Hypothalamus (tissue), 51 donors: Measurements from ENCODE around the gene CLEC4A.
A peak's percentile ranks its signal among the peaks of the same experiment; 100 is the strongest.
"Not testable (repeated sequence)": the region's sequence is repeated elsewhere in the genome, so short reads cannot be mapped to it uniquely, and the experiment has no call there.

Experiments used
- DNase-seq, 51 donors: peaks; one replicate each; lab custom pipeline; 2025; lab: John Stamatoyannopoulos, UW

Gene CLEC4A

DNA sequence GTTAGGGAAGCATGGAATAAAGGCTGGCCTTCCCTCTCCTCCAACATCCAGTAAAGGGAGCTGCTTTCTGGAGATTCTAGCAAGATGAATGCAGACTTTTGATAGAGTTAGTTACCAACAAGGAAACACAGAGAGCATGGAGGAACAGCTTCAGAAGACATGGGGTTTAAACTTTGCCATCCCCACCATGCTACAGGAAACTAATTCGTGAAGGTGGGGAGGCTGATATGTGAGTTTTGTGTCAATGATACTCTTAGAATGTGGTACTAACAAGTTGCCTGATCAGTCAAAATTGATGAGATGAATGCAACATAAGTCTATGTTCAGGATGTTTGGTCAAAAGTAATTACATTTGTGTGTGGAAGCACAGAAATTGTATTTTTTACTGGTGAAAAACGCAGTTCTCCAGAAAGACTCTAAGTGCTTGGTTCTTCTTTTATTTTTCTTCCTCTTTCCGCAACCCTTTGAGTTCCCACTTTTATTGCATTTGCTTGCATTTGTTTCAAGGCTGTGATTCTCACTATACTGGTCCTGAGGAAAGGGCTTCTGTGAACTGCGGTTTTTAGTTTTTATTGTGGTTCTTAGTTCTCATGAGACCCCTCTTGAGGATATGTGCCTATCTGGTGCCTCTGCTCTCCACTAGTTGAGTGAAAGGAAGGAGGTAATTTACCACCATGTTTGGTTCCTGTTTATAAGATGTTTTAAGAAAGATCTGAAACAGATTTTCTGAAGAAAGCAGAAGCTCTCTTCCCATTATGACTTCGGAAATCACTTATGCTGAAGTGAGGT, at the start of gene CLEC4A:
CLEC4A (plus strand) TSS at position 494 of the 789 bp plus-strand sequence; CDS start at position 756, 262 bp downstream.
- DNase-seq = no peak

DNA sequence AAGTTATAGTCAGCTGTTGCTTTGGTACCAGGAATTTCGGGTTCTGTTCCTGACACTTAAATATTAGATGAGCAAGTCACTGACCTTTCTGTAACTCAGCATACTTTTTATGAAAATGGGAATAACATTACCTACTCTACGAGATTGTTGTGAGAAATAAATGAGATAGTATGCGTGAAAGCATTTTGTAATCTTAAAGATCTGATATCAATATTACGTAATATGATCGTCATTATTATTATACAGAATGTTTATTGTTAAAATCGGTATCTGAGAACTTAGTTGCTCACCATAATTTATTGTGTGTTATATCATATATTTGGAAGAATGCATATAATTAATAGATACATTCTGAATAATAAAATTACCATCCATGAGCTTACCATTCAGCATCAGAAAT, 47.5 kb upstream of the CLEC4A start:
- no peak for DNase-seq

DNA sequence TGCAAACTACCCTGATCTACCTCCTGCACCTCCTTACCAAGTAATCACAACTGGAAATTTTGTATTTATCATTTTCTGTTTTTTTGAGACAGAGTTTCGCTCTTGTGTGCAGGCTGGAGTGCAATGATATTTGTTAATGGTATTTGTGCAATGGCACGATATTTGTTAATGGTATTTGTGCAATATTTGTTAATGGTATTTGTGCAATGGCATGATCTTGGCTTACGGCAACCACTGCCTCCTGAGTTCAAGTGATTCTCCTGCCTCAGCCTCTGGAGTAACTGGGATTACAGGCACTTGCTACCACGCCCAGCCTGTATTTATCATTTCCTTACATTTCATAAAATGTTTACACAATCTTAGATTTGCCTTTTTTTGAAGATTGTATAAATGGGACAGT, 47.1 kb upstream of the CLEC4A start:
- DNase-seq = no peak

GRCh38 chr12:8077207-8077606, 46.2 kb upstream of the CLEC4A start:
- no peak for DNase-seq

- peak in 12 of 51 donors; percentile 1 to 20 (median 7) for DNase-seq
Measured at GRCh38 chr12:8078398-8078797, 45.0 kb upstream of the CLEC4A start.

- DNase-seq = no peak
Measured at GRCh38 chr12:8078916-8079315, 44.5 kb upstream of the CLEC4A start.

DNA sequence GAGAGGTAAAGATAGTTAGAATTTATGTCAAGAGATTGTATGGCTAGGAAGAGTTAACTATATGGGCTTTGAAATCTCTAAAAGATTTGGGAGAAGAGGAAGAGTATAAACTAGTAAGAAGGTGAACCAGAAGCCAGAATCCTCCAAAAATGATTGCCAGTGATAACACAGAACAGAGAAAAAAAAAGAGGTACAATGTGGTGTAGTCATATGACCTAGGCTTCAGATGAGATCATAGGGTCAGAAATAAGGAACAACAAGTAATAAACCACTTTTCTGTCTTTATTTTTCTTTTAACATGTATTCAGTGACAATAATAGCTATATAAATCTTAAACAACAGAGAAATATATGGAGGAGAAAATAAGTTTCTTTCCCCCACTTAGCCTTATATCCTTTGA, 43.3 kb upstream of the CLEC4A start:
- DNase-seq = no peak

- DNase-seq = peak in 8 of 51 donors; percentile 2 to 74 (median 10)
Measured at GRCh38 chr12:8081251-8081920, 42.0 kb upstream of the CLEC4A start.

- DNase-seq = no peak
Measured at GRCh38 chr12:8082808-8083100, 40.7 kb upstream of the CLEC4A start.

- DNase-seq = not testable (repeated sequence)
Measured at GRCh38 chr12:8084351-8084750, 39.1 kb upstream of the CLEC4A start.

DNA sequence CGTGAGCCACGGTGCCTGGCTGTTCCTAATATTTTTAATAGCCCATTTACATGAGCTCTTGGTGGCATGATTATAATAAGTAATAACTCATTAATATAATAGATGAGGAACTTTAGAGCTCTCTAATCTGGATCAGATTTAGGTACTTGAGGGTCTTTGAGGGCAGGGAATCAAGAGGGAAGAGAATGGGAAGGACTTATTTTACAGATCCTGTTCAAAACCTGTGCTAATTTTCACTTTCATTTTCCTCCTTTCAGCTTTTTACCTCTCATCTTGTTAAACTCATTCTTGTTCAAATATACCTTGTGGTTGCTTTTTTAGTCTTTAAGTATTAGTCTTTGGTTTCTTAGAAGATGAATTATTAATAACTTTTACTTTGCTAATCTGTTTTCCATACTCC, 35.8 kb upstream of the CLEC4A start:
- DNase-seq = no peak

- DNase-seq = no peak
Measured at GRCh38 chr12:8088574-8088973, 34.8 kb upstream of the CLEC4A start.

- DNase-seq = not testable (repeated sequence)
Measured at GRCh38 chr12:8089277-8089676, 34.1 kb upstream of the CLEC4A start.

GRCh38 chr12:8089716-8090115, 33.7 kb upstream of the CLEC4A start:
- DNase-seq = no peak

DNA sequence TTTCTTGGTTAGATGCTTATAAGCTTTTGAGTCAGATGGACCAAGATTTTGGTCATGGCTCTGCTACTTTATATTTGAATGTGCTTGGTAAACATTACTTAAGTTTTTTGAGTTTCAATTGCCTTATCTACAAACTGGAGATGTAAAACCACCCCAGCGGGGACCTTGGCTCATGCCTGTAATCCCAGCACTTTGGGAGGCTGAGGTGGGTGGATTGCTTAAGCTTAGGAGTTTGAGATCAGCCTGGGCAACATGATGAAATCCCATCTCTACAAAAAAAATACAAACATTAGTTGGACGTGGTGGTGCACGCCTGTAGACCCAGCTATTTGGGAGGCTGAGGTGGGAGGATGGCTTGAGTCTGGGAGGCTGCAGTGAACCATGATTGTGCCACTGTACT, 30.1 kb upstream of the CLEC4A start:
- DNase-seq = no peak

DNA sequence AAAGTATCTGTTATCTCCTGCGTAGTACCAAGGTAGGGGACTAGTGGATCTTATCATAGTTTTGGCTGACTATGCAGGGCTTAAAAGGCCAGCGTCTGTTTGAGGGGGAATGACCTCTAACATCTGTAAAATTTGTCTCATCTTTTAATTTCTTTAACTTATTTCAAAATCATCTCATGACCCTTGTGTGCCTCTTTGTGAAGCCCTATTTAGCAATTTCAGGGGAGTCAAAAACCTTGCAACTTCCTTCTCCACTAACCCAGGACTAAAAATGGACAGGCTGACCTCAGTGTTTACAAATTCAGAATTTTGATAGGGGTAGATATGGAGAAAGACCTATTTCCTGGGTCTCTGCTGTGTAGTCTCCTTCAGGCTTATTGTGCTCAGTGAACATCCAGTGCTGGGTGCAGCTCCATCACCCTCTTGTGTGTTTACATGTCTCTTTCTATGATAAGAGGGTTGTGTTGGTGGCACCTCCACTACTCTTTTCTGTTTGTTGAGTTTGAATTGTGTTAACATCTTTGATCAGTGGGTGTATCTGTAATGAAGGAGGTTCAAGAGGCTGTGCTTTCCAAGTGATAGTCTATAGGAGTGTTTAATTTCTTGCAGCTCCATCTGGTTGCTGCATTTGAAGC, 27.0 kb upstream of the CLEC4A start:
- DNase-seq = no peak

DNA sequence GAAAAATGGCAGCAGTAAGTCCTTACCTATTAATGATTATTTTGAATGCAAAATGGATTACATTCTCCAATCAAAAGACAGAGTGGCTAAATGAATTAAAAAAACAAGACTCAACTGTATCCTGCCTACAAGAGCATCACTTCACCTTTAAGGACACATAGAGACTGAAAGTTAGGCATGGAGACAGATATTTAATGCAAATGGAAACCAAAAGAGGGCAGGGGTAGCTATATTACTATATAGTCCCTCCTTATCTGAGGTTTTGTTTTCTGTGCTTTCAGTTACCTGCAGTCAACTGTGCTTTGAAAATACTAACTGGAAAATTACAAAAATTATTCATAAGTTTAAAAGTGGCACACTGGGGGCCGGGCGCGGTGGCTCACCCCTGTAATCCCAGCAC, 24.2 kb upstream of the CLEC4A start:
- no peak for DNase-seq

DNA sequence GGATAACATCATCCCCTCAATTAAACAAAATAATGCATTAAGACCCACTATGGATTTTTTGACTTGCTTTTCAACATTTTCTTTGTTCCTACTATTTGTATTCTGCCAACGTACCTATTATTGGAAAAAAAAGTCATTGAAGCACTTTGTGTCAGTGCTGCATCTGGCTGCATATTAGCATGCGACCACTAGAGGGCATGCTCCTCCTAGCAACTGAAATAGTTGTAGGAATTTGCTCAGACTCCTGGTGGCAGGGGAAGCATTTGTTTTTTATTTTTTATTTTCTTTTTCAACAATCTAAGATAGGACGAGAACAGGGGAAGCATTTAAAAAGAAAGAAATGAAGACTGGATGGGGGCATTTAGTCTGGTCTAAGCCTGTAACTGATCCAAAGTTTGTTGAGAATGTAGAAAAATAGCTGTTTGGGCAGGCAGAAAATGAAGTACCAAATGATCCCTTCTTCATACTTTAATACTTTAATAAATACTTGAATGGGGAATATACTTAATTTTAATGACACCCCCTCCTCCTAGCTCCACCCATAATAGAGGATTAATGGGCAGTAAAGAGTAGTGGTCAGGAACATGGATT, 14.5 kb upstream of the CLEC4A start:
- DNase-seq = peak in 46 of 51 donors; percentile 1 to 84 (median 54)

DNA sequence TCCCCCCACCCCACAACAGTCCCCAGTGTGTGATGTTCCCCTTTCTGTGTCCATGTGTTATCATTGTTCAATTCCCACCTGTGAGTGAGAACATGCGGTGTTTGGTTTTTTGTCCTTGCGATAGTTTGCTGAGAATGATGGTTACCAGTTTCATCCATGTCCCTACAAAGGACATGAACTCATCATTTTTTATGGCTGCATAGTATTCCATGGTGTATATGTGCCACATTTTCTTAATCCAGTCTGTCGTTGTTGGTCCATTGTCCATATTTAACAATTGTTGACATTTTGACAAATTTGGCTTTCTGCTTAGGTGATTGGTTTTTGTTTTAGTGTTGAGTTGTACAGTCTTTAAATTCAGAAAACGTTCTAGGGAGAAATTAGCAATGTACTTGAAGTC, 10.3 kb upstream of the CLEC4A start:
- not testable (repeated sequence) for DNase-seq

- DNase-seq = no peak
Measured at GRCh38 chr12:8120072-8120713, 3.2 kb upstream of the CLEC4A start.

DNA sequence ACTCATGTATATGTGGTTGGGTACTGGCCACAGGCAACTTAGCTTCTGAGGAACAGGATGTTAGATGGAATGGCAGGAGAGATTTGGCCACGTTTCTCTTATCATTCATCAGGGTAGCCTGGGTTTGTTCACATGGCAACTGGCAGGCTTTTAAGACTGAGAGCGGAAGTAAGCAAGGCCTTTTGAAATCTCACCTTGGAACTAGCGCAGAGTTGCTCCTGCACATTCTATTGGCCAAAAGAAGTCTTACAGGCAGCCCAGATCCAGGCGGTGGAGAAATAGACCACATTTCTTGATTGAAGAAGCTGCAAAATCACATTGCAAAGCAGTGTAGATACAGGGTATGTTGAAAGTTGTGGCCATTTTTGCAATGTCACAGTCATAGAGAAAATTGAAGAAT, 3.7 kb downstream of the CLEC4A start:
- no peak for DNase-seq
